ENCODE results near the gene MTX1. TPM values are rescaled to one million over a fixed set of nuclear protein-coding genes. Genes with fewer than 3 reads are reported as not detected.
"Not testable (repeated sequence)": the region's sequence is repeated elsewhere in the genome, so short reads cannot be mapped to it uniquely, and the experiment has no call there.

The MTX1 gene
- total RNA-seq, 1 experiment from 2014 or later: 69.7 TPM

GRCh38 chr1:155186794-155187455, 21.6 kb upstream of the MTX1 start:
- DNase-seq (ENCODE audit: extremely low read depth, low read depth): no peak

- DNase-seq (ENCODE audit: extremely low read depth, low read depth): no peak
These were observed 21.0 kb upstream of the MTX1 start for GRCh38 chr1:155187456-155187891.

- DNase-seq (ENCODE audit: extremely low read depth, low read depth): no peak
These were observed 20.2 kb upstream of the MTX1 start for GRCh38 chr1:155188268-155188667.

GRCh38 chr1:155189926-155190325, 18.6 kb upstream of the MTX1 start:
- not testable (repeated sequence) for DNase-seq (ENCODE audit: extremely low read depth, low read depth)

- no peak for DNase-seq (ENCODE audit: extremely low read depth, low read depth)
These were observed 16.6 kb upstream of the MTX1 start for GRCh38 chr1:155191904-155192303.

GRCh38 chr1:155192346-155193274, 15.9 kb upstream of the MTX1 start:
- no peak for DNase-seq (ENCODE audit: extremely low read depth, low read depth)

GRCh38 chr1:155193275-155193990, 15.1 kb upstream of the MTX1 start:
- peak; percentile 91 for DNase-seq (ENCODE audit: extremely low read depth, low read depth)

GRCh38 chr1:155193991-155194240, 14.6 kb upstream of the MTX1 start:
- DNase-seq (ENCODE audit: extremely low read depth, low read depth): not testable (repeated sequence)

- DNase-seq (ENCODE audit: extremely low read depth, low read depth): no peak
These were observed 13.0 kb upstream of the MTX1 start for GRCh38 chr1:155195201-155196102.

GRCh38 chr1:155196103-155196892, 12.2 kb upstream of the MTX1 start:
- no peak for DNase-seq (ENCODE audit: extremely low read depth, low read depth)

GRCh38 chr1:155196893-155197638, 11.4 kb upstream of the MTX1 start:
- DNase-seq (ENCODE audit: extremely low read depth, low read depth): no peak

- DNase-seq (ENCODE audit: extremely low read depth, low read depth): no peak
These were observed 10.5 kb upstream of the MTX1 start for GRCh38 chr1:155197901-155198546.

GRCh38 chr1:155198547-155198906, 10.0 kb upstream of the MTX1 start:
- DNase-seq (ENCODE audit: extremely low read depth, low read depth): no peak

- no peak for DNase-seq (ENCODE audit: extremely low read depth, low read depth)
These were observed 8.7 kb upstream of the MTX1 start for GRCh38 chr1:155199792-155200191.

GRCh38 chr1:155200920-155201319, 7.6 kb upstream of the MTX1 start:
- DNase-seq (ENCODE audit: extremely low read depth, low read depth): no peak

GRCh38 chr1:155202198-155202597, 6.3 kb upstream of the MTX1 start:
- DNase-seq (ENCODE audit: extremely low read depth, low read depth): no peak

- no peak for DNase-seq (ENCODE audit: extremely low read depth, low read depth)
These were observed 5.6 kb upstream of the MTX1 start for GRCh38 chr1:155202731-155203515.

GRCh38 chr1:155205035-155205434, 3.5 kb upstream of the MTX1 start:
- no peak for DNase-seq (ENCODE audit: extremely low read depth, low read depth)

All from NCI-H460 (cell line).